AG09309 (cell line): ENCODE results near the gene GRB10.

ENCODE experiments used
- DNase-seq: peaks from one replicate; pipeline ENCODE4 v3.0.0-alpha.2; 2010; ENCODE audit warnings: low read depth
- H3K4me3 ChIP-seq: 2 replicates; pipeline ENCODE4 v1.5.1; 2011; ENCODE audit warnings: mild to moderate bottlenecking, low read depth, low read length, moderate library complexity; ENCODE audit not compliant: control insufficient read depth
- TF ChIP-seq, protein P1 (sequence below): IDR thresholded peaks from 2 replicates; pipeline ENCODE4 v1.5.1; 2011; ENCODE audit warnings: mild to moderate bottlenecking, low read depth, low read length, inconsistent platforms; ENCODE audit not compliant: insufficient read depth, control insufficient read depth; ENCODE audit errors: missing control alignments

The GRB10 gene

DNA sequence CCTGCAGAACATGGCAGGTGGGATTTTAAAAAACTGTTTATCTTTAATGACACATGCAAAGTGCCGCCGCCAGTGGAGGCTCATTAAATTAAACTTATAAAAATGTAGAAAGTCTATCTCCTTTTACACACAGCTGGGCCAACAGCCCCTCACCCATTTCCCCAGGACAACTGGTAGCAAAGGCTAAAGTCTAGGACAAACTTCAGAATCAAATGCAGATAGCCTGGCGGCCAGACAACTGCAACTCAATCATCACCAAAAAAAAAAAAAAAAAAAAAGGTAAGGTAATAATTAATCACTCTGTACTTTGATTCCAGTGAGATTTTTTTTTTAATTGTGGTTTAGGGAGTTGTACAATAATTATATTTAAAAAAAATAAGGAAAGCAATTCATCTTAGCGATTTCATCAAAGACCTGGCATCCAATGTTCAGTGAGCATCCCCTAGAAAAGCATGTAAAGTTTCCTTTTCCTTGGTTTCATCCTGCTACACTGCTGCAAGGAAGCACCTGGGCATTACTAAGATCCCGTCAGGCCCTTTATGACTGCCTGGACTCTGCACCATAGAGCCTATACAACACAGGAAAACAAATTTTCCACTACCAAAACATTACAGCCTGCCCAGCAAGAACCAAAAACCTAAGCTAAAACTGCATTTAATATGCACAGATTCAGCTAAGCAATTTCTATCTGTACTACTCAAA, 98.5 kb downstream of the GRB10 start:
- DNase-seq = no peak
- H3K4me3 ChIP-seq = no peak overlapping the region
- TF ChIP-seq, protein P1, sequence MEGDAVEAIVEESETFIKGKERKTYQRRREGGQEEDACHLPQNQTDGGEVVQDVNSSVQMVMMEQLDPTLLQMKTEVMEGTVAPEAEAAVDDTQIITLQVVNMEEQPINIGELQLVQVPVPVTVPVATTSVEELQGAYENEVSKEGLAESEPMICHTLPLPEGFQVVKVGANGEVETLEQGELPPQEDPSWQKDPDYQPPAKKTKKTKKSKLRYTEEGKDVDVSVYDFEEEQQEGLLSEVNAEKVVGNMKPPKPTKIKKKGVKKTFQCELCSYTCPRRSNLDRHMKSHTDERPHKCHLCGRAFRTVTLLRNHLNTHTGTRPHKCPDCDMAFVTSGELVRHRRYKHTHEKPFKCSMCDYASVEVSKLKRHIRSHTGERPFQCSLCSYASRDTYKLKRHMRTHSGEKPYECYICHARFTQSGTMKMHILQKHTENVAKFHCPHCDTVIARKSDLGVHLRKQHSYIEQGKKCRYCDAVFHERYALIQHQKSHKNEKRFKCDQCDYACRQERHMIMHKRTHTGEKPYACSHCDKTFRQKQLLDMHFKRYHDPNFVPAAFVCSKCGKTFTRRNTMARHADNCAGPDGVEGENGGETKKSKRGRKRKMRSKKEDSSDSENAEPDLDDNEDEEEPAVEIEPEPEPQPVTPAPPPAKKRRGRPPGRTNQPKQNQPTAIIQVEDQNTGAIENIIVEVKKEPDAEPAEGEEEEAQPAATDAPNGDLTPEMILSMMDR = no peak

DNA sequence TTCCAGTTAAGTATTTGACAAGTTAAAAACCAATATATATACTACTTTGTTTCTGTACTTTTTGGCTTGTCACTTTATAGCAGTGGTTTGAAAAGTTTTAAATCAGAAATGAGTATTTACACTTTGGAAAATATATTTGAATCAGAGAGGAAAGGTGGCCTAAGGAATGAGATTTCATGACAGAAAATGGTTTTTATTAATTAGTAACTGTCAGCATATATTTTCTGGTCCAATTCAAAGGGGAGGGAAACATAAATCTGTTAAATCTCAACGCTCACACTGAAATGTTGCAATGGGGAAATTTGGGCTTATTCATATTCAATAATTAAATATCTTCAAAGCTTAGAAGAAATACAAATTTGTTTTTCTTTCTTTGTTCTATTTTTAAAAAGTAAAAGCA, 100.1 kb downstream of the GRB10 start:
- no peak for DNase-seq
- H3K4me3 ChIP-seq = no peak overlapping the region
- TF ChIP-seq, protein P1 = no peak

DNA sequence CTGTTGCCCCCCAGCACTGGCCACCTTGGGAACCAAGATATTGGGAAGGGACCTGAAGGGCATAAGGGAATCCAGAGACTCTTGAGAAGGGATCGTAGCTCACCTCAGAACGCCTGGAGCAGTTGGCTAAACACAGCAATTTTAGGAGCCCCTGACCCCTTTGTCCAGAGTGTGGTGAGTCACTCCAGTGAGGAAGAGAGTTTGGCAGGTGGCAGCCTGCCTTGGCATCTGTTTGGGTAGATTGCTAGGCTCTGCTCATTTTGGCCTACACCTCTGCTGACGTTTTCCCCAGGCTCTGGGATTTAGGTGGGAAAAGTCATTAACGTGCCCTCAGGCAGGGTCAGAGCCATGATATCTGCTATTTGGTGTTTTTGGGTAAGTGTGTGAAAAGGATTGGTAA, 100.6 kb downstream of the GRB10 start:
- TF ChIP-seq, protein P1 = no peak
- no peak for DNase-seq
- H3K4me3 ChIP-seq = no peak overlapping the region

DNA sequence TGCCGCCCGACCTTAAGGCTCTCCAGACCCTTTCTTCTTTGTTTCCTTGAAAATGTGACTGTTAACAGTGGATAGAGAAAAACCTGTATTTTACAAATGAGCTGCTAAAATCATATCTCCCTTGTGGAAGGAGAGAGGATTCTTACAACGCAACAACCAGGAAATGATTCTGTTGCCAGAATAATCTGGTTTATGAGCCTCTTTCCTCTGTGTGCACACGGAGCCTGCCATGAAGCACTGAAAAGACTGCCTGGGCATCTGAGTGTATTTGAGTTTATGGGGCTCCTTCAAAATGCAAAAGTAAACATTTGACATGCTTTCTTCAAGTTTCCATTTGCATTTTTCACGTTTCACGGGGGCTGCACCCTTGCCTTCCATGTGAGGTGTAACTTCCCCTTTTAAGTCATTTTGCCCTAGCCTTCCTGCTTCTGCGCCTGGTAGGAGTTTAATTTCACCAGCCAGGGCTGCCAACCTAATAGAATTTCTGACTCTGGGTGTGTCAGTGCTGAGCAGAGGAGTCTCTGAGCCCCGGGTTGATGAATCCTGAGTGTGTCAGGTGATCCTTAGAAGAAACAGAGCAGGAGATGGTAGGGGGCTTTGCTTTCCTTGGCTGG, 101.2 kb downstream of the GRB10 start:
- H3K4me3 ChIP-seq = no peak overlapping the region
- DNase-seq = no peak
- TF ChIP-seq, protein P1 = no peak

DNA sequence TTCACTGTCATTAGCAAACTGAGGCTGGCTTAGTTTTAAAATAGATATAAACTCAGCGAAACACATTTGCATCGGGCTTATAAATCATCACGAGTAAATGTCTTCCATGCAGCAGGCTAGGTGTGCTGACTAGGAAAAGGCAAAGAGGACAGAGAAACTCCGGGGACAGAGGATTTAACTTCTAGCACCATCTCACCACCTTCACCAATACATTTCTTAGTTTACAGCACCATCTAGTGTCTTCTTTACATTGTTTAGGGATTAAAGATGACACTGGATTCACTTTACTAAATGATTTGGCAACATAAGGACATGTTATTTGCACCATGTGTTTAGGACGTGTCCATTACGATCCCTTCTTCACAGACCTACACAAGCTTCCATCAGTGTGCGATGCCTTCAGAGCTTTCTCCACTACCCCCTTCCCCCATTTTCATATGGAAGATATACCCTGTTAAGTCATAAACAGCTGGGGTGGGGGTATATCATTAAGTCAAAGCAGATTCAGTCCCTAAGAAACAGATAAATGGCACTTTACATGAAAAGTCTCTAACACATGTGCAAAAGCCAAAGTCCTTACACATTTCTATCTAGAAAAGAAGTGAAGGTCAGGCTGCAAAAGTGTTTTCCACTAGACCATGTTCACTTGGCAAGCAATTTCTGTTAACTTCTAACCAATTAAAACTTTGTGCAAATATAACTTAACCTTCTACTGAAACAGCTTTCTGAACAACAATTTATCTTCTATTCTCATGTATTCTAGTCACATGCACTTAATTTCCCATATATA, 103.3 kb downstream of the GRB10 start:
- DNase-seq = no peak
- H3K4me3 ChIP-seq = no peak overlapping the region
- TF ChIP-seq, protein P1 = peak; percentile 27

DNA sequence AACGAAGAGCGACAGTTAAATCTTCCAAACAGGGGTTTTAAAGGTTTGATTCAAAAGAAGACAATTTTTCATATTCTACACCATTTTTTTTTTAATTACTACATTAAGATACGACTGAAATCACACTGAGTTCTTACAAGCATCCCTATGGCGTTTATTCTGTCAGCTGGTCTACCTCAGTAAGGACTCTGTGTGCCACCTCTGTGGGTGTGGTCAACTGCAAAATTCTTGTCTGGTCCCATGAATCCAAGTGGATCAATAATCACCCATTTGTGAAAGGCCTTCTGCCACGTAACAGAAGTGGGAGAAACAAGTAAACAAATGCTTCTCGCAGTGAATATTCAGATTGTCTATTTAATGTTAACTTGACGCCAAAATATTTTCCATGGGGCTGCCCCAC, 104.1 kb downstream of the GRB10 start:
- DNase-seq = no peak
- TF ChIP-seq, protein P1 = no peak

More for the DNA sequence above, 104.1 kb downstream of the GRB10 start:
- H3K4me3 ChIP-seq = no peak overlapping the region
